SK-N-SH (cell line): ENCODE data around the gene TIGIT.

ENCODE experiments used
- CTCF ChIP-seq: fragments of 200-600 bp; sonication (generic); IDR thresholded peaks from 2 replicates; pipeline ENCODE4 v1.6.1; 2017; ENCODE audit warnings: antibody characterized with exemption, mild to moderate bottlenecking, moderate library complexity
- POLR2AphosphoS5 ChIP-seq: IDR thresholded peaks from 2 replicates; pipeline ENCODE4 v1.6.1; 2012; ENCODE audit warnings: low read depth, low read length

GRCh38 chr3:114331710-114332109 lies 37.9 kb downstream of the TIGIT start:
- TF ChIP-seq CTCF: no peak
- no peak for TF ChIP-seq POLR2AphosphoS5
